COR-L47 (cell line): Measurements from ENCODE around the gene POLR2L.

Experiments used
- DNase-seq: peaks from one replicate; lab custom pipeline; 2025; lab: John Stamatoyannopoulos, UW

The POLR2L gene

GRCh38 chr11:794013-794765 lies 48.1 kb downstream of the POLR2L start:
- no peak for DNase-seq

GRCh38 chr11:793556-793955 lies 48.8 kb downstream of the POLR2L start:
- DNase-seq, result no peak

- no peak for DNase-seq
Observed at GRCh38 chr11:792873-793272, 49.5 kb downstream of the POLR2L start.

- no peak for DNase-seq
Observed at GRCh38 chr11:792535-792821, 49.9 kb downstream of the POLR2L start.

GRCh38 chr11:791658-792534 lies 50.4 kb downstream of the POLR2L start:
- no peak for DNase-seq

- no peak for DNase-seq
Observed at GRCh38 chr11:790721-791564, 51.4 kb downstream of the POLR2L start.

GRCh38 chr11:789943-790342 lies 52.4 kb downstream of the POLR2L start, which contains the start of gene CEND1:
Gene CEND1, minus strand, starts transcription at chr11:790090. Its CDS starts 1,514 bp downstream, at chr11:788576.
- DNase-seq, result peak; percentile 50
